ENCODE data around the gene ELL. TPM values are rescaled to one million over a fixed set of nuclear protein-coding genes. Genes with fewer than 3 reads are reported as not detected.

The ELL gene
- 25.5 and 27.8 TPM in 2 replicates for total RNA-seq

DNA sequence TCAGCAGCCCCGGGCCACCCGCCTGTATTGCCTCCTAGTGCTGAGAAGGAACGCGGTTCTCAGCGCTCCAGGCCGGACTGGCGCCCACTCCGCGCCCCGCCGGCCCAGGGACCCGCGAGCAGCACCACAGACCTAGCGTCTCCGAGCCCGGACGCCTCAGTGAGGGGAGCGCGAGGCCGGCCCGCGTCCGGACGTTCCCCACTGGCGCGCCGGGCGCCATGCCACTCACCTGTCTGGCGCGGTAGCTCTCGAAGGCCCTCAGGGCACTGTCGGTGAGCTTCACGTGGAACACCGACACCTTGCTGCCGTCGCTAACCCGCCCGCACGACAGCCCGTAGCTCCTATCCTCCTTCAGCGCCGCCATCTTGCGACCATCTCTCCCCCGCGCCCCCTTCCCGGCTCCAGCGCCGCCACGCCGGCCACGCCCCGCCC is at the start of gene ELL:
Gene ELL (minus strand): TSS at position 379 of the 432 bp plus-strand sequence. CDS start 15 bp downstream, at position 364.
- H3K9me3 Mint-ChIP-seq, result no peaks in the 10 kb centered on the region
- peaks cover 3% of the 10 kb centered on the region for H3K36me3 Mint-ChIP-seq (ENCODE audit: low read depth)
- no peak for DNase-seq
- peak within 1 kb of the TSS; percentile 91 for H3K4me3 Mint-ChIP-seq
- H3K27me3 Mint-ChIP-seq, result peaks cover 1% of the 10 kb centered on the region
- peaks cover 16% of the 10 kb centered on the region for H3K4me1 Mint-ChIP-seq
- intact Hi-C loops (cut with micrococcal nuclease), result loop anchor here (1.0 kb wide), 8 partner anchors 23 to 328 kb away; partner anchors contain the start of genes KXD1, MPV17L2 and UBA52
- H3K27ac Mint-ChIP-seq, result peak within 1 kb of the TSS; percentile 88

DNA sequence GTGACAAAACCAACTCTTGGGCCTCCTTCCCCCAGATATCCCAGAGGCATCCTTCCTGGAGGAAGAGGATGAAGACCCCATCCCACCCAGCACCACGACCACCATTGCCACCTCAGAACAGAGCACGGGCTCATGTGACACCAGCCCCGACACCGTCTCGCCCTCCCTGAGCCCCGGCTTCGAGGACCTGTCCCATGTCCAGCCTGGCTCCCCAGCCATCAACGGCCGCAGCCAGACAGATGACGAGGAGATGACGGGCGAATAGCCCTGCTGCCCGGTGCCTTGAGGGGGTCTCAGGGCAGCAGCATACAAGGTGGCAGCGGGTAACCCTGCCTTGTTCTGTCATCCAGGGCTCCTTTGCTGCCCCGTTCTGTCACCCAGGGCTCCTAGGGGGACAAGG is 46.5 kb upstream of the ELL start:
- H3K36me3 Mint-ChIP-seq (ENCODE audit: low read depth), result peaks cover 72% of the 10 kb centered on the region
- H3K4me1 Mint-ChIP-seq, result peaks cover 16% of the 10 kb centered on the region
- no peak overlapping the region for H3K4me3 Mint-ChIP-seq
- H3K27ac Mint-ChIP-seq, result no peak overlapping the region
- no peaks in the 10 kb centered on the region for H3K27me3 Mint-ChIP-seq
- DNase-seq, result no peak
- intact Hi-C loops (cut with micrococcal nuclease), result no loop called here
- H3K9me3 Mint-ChIP-seq, result no peaks in the 10 kb centered on the region

DNA sequence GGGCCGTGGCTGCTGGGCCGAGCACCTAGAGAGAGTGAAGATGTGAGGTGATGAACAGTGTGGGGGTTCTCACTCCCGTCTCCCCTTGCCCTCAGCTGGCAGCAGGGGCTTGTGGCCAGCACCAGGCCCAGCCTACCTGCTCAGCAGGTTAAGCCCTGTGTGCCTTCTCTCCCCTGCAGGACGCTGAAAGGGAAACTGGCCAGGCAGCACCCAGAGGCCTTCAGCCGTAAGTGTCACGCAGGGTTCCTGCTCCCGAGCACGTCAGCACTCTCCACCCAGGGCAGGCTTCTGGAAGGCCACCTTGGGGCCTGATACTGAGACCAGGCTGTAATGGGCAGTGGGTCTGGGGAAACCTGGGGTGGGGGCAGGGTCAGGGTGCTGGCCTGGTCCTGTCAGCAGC is 45.1 kb upstream of the ELL start:
- H3K36me3 Mint-ChIP-seq (ENCODE audit: low read depth), result peaks cover 65% of the 10 kb centered on the region
- intact Hi-C loops (cut with micrococcal nuclease), result no loop called here
- no peak overlapping the region for H3K4me3 Mint-ChIP-seq

DNA sequence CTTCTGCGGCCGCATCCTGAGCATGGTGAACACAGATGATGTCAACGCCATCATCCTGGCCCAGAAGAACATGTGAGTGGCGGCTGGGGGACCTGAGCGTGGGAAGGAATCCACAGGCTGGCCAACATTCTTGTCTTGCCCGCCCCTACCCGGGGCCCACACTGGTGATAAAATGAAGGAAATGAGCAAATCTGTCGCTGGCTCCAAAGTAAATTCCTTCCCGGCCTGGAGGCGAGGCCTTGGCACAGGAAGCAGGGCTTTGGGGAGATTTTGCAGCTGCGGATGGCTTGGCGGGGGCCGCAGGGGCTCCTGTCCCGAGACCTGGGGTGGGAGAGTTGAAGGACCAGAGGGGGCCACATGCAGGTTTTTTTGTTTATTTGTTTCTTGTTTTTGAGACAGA is 40.2 kb upstream of the ELL start:
- no peaks in the 10 kb centered on the region for H3K27me3 Mint-ChIP-seq
- H3K9me3 Mint-ChIP-seq, result no peaks in the 10 kb centered on the region
- intact Hi-C loops (cut with micrococcal nuclease), result no loop called here
- DNase-seq, result no peak
- peaks cover 47% of the 10 kb centered on the region for H3K36me3 Mint-ChIP-seq (ENCODE audit: low read depth)
- no peak overlapping the region for H3K27ac Mint-ChIP-seq
- H3K4me3 Mint-ChIP-seq, result no peak overlapping the region
- H3K4me1 Mint-ChIP-seq, result peaks cover 18% of the 10 kb centered on the region

More for the DNA sequence above, 45.1 kb upstream of the ELL start:
- no peaks in the 10 kb centered on the region for H3K9me3 Mint-ChIP-seq
- H3K27ac Mint-ChIP-seq, result no peak overlapping the region
- H3K4me1 Mint-ChIP-seq, result peaks cover 6% of the 10 kb centered on the region
- no peaks in the 10 kb centered on the region for H3K27me3 Mint-ChIP-seq
- DNase-seq, result no peak

DNA sequence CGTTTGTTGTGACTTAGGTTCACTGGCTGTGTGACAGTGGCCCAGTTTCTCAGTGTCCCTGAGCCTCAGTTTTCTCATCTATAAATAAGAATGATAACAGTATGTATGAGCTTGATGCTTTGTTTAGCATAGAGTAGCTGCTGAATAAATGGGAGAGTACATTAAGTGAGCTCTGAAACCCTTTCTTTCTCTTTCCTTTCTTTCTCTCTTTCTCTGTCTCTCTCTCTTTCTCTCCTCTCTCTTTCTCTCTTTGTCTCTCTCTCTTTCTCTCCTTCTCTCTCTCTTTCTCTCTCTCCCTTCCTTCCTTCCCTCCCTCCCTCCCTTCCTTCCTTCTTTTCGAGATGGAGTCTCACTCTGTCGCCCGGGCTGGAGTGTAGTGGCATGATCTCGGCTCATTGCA is 37.8 kb upstream of the ELL start:
- Mint-ChIP-seq H3K4me3 (peak overlapping the region; percentile 97), H3K27me3 (no peaks in the 10 kb centered on the region), H3K4me1 (peaks cover 18% of the 10 kb centered on the region), H3K9me3 (no peaks in the 10 kb centered on the region), H3K36me3 (ENCODE audit: low read depth) (peaks cover 28% of the 10 kb centered on the region), H3K27ac (peak overlapping the region; percentile 93)
- DNase-seq, result no peak
- intact Hi-C loops (cut with micrococcal nuclease), result loop anchor here (5.0 kb wide), 1 partner anchor 358 kb away; the partner anchor contains the start of genes COPE and DDX49

DNA sequence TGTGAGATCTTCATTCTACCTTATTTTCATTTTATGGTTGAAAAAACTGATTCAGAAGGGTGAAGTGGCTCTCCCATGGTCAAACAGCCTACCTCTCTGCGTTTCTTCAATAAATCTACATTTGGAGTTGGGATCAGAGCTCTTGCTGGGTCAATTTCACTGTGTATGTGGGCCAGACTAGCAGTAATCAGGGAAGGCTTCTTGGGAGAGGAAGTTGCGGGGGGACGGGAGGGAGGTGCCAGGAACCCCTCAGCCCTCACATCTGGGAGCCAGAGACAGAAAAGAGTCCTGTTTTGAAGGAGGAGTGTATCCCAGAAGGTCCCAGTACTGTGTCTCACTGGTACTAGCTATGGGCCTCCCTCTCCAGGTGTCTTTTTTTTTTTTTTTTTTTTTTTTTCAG is 36.7 kb upstream of the ELL start:
- peaks cover 18% of the 10 kb centered on the region for H3K4me1 Mint-ChIP-seq
- peak; percentile 65 for DNase-seq
- intact Hi-C loops (cut with micrococcal nuclease), result loop anchor here (5.0 kb wide), 1 partner anchor 359 kb away; the partner anchor contains the start of genes COPE and DDX49
- H3K4me3 Mint-ChIP-seq, result peak overlapping the region; percentile 97
- H3K27ac Mint-ChIP-seq, result peak overlapping the region; percentile 93
- peaks cover 19% of the 10 kb centered on the region for H3K36me3 Mint-ChIP-seq (ENCODE audit: low read depth)
- no peaks in the 10 kb centered on the region for H3K27me3 Mint-ChIP-seq
- H3K9me3 Mint-ChIP-seq, result no peaks in the 10 kb centered on the region

DNA sequence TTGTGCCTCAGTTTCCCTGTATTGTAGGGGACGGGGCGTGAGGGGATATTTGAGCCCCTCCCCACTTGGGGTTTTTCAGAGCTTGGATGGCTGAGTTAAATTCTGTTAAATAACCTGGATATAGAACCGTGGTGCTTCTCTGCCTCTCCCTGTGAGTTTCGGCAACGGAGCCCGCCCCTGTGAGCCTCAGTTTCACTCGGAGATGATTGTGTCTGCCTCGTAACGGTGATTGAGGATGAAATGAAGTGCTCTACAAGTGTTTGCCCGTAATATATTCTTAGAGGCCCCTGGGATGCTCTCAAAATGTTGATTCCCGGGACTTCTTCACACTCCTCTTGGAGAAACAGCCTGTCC is 36.3 kb upstream of the ELL start:
- Mint-ChIP-seq H3K4me1 (peaks cover 18% of the 10 kb centered on the region), H3K27ac (peak overlapping the region; percentile 93), H3K27me3 (no peaks in the 10 kb centered on the region), H3K36me3 (ENCODE audit: low read depth) (peaks cover 18% of the 10 kb centered on the region), H3K9me3 (no peaks in the 10 kb centered on the region), H3K4me3 (peak overlapping the region; percentile 97)
- intact Hi-C loops (cut with micrococcal nuclease), result loop anchor here (5.0 kb wide), 1 partner anchor 359 kb away; the partner anchor contains the start of genes COPE and DDX49
- no peak for DNase-seq

DNA sequence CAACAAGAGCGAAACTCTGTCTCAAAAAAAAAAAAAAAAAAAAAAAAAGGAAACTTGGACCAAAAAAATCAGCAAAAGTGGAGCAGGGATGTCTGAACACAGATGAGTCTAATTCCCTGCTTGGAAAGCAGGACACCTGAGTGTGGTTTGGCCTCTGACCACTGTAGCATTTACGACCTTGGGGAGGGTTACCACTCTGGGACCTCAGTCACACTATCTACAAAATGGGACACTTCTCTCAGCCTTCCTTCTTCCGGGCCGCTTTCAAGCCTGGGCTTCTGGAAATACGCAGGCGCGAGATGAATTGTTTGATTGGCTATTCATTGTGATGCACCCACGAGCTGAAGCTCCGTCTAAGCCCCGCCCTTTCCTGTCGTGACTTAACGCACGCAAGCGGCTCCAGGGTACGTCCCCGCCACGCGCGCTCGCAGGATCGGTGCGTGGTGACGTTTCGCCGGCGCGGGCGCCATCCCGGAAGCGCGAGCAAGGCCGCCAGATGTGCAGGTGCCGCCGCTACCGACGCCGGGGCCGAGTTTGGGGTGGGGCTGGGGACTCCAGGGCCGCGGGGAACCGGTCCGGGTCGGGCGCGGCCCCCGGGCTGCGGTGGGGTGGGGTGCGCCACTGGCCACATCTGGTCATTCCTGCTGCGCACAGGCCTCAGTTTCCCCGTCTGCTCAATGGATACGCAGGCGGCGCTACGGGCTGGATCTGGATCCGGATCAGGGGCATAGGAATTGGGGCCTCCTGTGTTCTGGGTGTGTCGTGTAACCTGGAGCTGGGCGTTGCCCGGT is 35.7 kb upstream of the ELL start, which contains the start of gene KXD1:
Gene KXD1 (plus strand): TSS at position 460 of the 791 bp plus-strand sequence. CDS start 4,187 bp downstream, outside the sequence.
- peaks cover 18% of the 10 kb centered on the region for H3K4me1 Mint-ChIP-seq
- peaks cover 14% of the 10 kb centered on the region for H3K36me3 Mint-ChIP-seq (ENCODE audit: low read depth)
- no peaks in the 10 kb centered on the region for H3K9me3 Mint-ChIP-seq
- peak within 1 kb of the TSS; percentile 97 for H3K4me3 Mint-ChIP-seq
- H3K27me3 Mint-ChIP-seq, result no peaks in the 10 kb centered on the region
- intact Hi-C loops (cut with micrococcal nuclease), result loop anchor here (1.0 to 5.0 kb wide), 5 partner anchors 13 to 360 kb away; partner anchors contain the start of genes COPE, DDX49, ELL and UBA52
- peak within 1 kb of the TSS; percentile 93 for H3K27ac Mint-ChIP-seq
- peak; percentile 99 for DNase-seq

DNA sequence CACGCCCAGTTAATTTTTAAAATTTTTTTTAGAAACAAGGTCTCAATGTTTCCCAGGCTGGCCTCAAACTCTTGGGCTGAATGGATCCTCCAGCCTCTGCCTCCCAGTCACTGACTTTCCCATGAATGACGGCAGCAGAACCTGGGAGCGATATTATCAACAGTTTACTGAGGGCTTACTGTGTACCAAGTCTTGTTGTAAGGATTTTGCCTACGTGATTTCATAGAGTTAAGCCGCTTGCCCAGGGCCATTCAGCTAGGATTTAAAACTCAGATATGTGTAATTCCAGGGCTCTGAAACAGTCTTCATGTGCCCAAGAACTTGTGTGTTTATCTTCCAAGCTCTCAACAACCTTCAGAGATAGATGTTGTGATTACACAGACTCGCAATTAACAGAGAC is 29.8 kb upstream of the ELL start:
- no peaks in the 10 kb centered on the region for H3K27me3 Mint-ChIP-seq
- no peaks in the 10 kb centered on the region for H3K36me3 Mint-ChIP-seq (ENCODE audit: low read depth)
- no peak for DNase-seq
- no peak overlapping the region for H3K4me3 Mint-ChIP-seq
- H3K4me1 Mint-ChIP-seq, result no peaks in the 10 kb centered on the region
- no peak overlapping the region for H3K27ac Mint-ChIP-seq
- no peaks in the 10 kb centered on the region for H3K9me3 Mint-ChIP-seq
- intact Hi-C loops (cut with micrococcal nuclease), result no loop called here

DNA sequence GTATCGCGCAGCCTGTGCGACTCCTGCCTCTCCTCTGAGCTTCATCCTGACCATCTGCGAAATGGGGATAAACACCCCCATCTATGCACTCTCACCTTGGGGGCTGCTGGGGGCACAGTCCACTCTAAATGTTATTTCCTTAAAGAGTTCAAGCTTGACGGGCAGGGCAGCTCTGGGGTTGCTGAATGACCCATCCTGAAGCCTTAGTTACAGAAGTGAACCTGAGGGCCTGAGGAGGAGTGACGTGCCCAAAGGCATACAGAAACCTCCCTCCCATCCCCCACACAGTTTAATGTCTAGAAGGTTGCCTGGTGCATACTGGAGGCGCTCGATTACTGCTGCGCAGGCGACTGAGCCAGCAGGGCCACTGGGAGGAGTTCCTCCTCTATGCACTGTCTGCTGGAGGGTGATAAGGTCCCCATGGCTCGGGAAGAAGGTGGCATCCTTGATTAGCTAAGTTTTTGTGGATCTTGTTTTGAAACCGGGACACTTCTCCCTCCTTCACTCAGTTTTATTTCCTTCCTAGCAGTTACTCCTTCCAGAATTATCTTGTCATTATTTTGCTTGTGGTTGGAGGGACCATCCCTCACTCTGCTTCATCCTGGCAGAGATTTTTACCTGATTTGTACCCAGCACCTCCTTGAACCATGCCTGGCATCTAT is 22.1 kb upstream of the ELL start:
- DNase-seq, result peak; percentile 96
- Mint-ChIP-seq H3K4me3 (peak overlapping the region; percentile 99), H3K27ac (peak overlapping the region; percentile 99), H3K4me1 (peaks cover 22% of the 10 kb centered on the region), H3K27me3 (no peaks in the 10 kb centered on the region), H3K36me3 (ENCODE audit: low read depth) (peaks cover 12% of the 10 kb centered on the region), H3K9me3 (no peaks in the 10 kb centered on the region)
- intact Hi-C loops (cut with micrococcal nuclease), result loop anchor here (1.0 kb wide), 6 partner anchors 13 to 375 kb away; partner anchors contain the start of genes COPE, DDX49, ELL and KXD1

DNA sequence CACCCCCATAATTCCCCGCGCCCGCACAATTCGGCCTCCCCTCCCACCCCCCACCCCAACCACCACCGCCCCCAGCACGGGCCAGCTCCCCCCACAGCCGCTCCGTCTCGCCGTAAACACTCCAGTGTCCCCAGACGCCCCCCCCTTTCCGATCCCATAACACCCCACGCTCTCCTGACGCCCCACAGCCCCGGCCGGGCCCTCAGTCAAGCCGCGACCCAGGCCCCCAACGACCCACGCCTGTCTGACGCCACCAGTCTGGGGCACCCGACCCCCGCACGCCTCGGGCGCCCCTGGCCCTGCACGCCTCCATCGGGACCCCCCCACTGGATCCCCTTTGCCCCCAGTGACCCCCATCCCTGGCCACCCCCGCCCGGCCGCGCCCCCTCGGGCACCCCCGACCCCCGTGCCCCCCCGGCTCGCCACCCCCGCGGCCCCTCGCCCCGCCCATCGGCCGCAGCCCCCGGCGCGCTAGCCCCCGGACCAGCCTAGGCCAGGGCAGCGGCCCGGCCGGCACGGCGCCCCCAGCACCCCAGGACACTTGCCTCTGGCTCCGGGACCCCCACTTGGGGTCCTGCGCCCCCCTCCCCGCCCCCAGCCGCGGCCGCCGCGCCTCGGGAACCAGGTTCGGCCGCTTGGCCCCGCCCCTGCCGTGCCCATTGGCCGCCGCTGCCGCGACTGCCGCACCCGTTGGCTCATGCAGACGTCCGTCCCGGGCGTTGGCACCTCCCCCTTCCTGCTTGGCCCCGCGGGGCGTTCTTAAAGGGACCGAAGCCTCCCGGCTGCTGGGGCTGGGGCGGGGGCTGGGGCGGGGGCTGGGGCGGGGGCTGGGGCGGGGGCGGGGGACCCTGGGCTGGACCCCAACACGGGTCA is 21.3 kb upstream of the ELL start, which contains the start of gene FKBP8:
Gene FKBP8 (minus strand): TSS at position 633 of the 873 bp plus-strand sequence. CDS start 1,603 bp downstream, outside the sequence.
- peak; percentile 99 for DNase-seq
- peak within 1 kb of the TSS; percentile 99 for H3K4me3 Mint-ChIP-seq
- peaks cover 22% of the 10 kb centered on the region for H3K4me1 Mint-ChIP-seq
- peak within 1 kb of the TSS; percentile 99 for H3K27ac Mint-ChIP-seq
- H3K36me3 Mint-ChIP-seq (ENCODE audit: low read depth), result peaks cover 15% of the 10 kb centered on the region
- H3K27me3 Mint-ChIP-seq, result no peaks in the 10 kb centered on the region
- intact Hi-C loops (cut with micrococcal nuclease), result no loop called here
- no peaks in the 10 kb centered on the region for H3K9me3 Mint-ChIP-seq

DNA sequence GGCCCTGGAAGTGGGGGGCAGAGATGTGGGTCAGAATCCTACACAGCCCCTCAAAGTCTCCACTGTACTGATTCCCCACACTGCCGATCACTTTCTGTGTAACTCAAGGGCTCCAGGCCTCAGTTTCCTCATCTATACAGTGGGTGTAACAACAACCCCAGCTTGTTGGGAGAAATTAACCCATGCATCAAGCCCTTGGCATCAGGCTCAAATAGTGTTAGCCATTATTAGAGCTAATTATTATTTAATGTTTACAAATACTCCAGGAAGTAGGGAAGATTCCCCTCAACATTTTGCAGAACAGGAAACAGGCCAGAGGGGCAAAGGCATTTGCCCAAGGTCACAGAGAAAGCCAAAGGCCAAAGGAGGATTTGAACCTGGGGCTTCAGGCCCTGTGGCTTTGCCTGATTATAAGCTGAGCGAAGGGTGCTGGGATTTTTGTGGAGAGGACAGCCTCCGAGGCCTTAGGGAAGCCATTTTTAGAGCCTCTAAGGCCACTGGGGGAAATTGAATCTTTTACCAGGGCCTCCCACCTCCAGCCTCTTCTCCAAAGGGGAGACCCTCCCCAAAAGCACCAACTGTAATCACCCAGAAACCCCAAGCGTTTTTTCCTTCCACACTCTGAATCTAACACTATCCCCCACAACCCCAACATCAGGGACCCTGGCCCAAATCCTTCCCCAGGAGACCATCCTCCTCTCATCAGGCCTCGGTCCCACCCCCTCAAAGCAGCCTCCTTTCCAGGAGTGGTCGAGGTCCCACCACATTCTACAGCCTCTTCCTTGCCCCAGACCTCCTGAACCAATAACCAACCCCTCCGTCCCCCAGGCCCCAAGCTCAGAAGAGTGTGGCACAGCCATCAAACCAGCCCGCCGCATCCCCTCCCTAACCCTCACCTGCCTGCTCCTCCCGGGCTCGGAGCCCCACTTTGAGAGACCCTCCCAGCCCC is 20.4 kb upstream of the ELL start:
- peak overlapping the region; percentile 96 for H3K4me3 Mint-ChIP-seq
- H3K27ac Mint-ChIP-seq, result peak overlapping the region; percentile 88
- peaks cover 19% of the 10 kb centered on the region for H3K36me3 Mint-ChIP-seq (ENCODE audit: low read depth)
- DNase-seq, result peak; percentile 72
- H3K9me3 Mint-ChIP-seq, result no peaks in the 10 kb centered on the region
- intact Hi-C loops (cut with micrococcal nuclease), result no loop called here
- H3K27me3 Mint-ChIP-seq, result no peaks in the 10 kb centered on the region
- H3K4me1 Mint-ChIP-seq, result peaks cover 22% of the 10 kb centered on the region
